Panc1 (cell line): Measurements from ENCODE around the gene RALGAPA1. TPM values are rescaled to one million over a fixed set of nuclear protein-coding genes. Genes with fewer than 3 reads are reported as not detected.

ENCODE experiments used
- ATAC-seq: fragments of 200-7000 bp; cut with Tn5 transposase; 2 replicates; pipeline ENCODE4 v1.9.1; 2020; ENCODE audit warnings: mild to moderate bottlenecking, moderate library complexity
- BruUV-seq: library from RNA; stranded (reverse); fragments of 400-500 nt; replicated peaks from 2 replicates; lab custom pipeline; 2021; lab: Mats Ljungman, UMichigan
- CTCF ChIA-PET: fragments of 300-600 bp; sonication (Branson Sonifier 250); formaldehyde crosslinking; loops from one replicate; lab custom pipeline; 2022; ENCODE audit warnings: antibody characterized with exemption; lab: Charles Lee
- POLR2A ChIA-PET: fragments of 300-600 bp; sonication (Branson Sonifier 250); formaldehyde crosslinking; loops from one replicate; lab custom pipeline; 2022; ENCODE audit warnings: antibody characterized with exemption; lab: Charles Lee
- DNase-seq: peaks from one replicate; pipeline ENCODE4 v3.0.0-alpha.2; 2010; ENCODE audit warnings: low read depth, low spot score
- H3K27ac ChIP-seq: 2 replicates; pipeline ENCODE4 v1.5.1; 2011; ENCODE audit warnings: mild to moderate bottlenecking, low read length, inconsistent platforms
- H3K27me3 ChIP-seq: fragments of 200-500 bp; sonication (Bioruptor generic); 2 replicates; pipeline ENCODE4 v1.6.0; 2014; ENCODE audit warnings: low read length, inconsistent platforms; ENCODE audit not compliant: control insufficient read depth, insufficient read depth
- H3K36me3 ChIP-seq: fragments of 200-500 bp; sonication (Bioruptor generic); 2 replicates; pipeline ENCODE4 v1.5.1; 2014; ENCODE audit warnings: inconsistent platforms, mild to moderate bottlenecking, low read length, moderate library complexity; ENCODE audit not compliant: control insufficient read depth, insufficient read depth
- H3K4me1 ChIP-seq: 2 replicates; pipeline ENCODE4 v1.5.1; 2011; ENCODE audit warnings: inconsistent platforms, mild to moderate bottlenecking, low read length, moderate library complexity; ENCODE audit not compliant: control insufficient read depth, insufficient read depth
- H3K4me3 ChIP-seq, 2 experiments: 2 replicates each; pipeline ENCODE4 v1.5.1; 2011 to 2012; ENCODE audit warnings: low read depth in 2 of 2, low read length in 2 of 2, mild to moderate bottlenecking in 2 of 2, inconsistent platforms in 1 of 2, moderate library complexity in 1 of 2
- H3K9me3 ChIP-seq: fragments of 200-500 bp; sonication (Bioruptor generic); 2 replicates; pipeline ENCODE4 v1.5.1; 2014; ENCODE audit warnings: low read depth, mild to moderate bottlenecking, inconsistent platforms, low read length, moderate library complexity; ENCODE audit not compliant: control insufficient read depth, insufficient read depth
- POLR2AphosphoS5 ChIP-seq: IDR thresholded peaks from 2 replicates; pipeline ENCODE4 v1.6.1; 2012; ENCODE audit warnings: mild to moderate bottlenecking, low read depth, low read length, moderate library complexity
- SIN3A ChIP-seq: IDR thresholded peaks from 2 replicates; pipeline ENCODE4 v1.6.1; 2012; ENCODE audit warnings: low read depth, mild to moderate bottlenecking, low read length, moderate library complexity, borderline replicate concordance; ENCODE audit not compliant: insufficient read depth
- TCF7L2 ChIP-seq: IDR thresholded peaks from 2 replicates; pipeline ENCODE4 v1.6.1; 2011; ENCODE audit warnings: mild to moderate bottlenecking, low read depth, low read length, inconsistent platforms
- in situ Hi-C: cut with HindIII; loops from 2 replicates; pipeline ENCODE4 v1.10.0; 2016; ENCODE audit warnings: low sequenced_read_pairs, low pct_unique_long_range_greater_than_20kb
- intact Hi-C: fragments of 100-400 bp; cut with micrococcal nuclease; formaldehyde crosslinking; loops from one replicate; pipeline ENCODE4 v1.10.0; 2022; ENCODE audit not compliant: unreplicated experiment
- total RNA-seq: library from RNA; stranded (reverse); gene quantifications from one replicate; pipeline ENCODE4 v1.2.1, GENCODE V29; 2021; ENCODE audit not compliant: unreplicated experiment
- TF ChIP-seq, protein P1 (sequence below): fragments of 450-650 bp; IDR thresholded peaks from 2 replicates; pipeline ENCODE4 v1.5.1; 2017; ENCODE audit warnings: mild to moderate bottlenecking
- TF ChIP-seq, protein P2 (sequence below), 2 experiments: IDR thresholded peaks; 2 replicates each; pipeline ENCODE4 v1.6.1; 2011 to 2012; ENCODE audit warnings: low read depth in 2 of 2, control low read depth in 1 of 2, low read length in 1 of 2, mild to moderate bottlenecking in 1 of 2, moderate library complexity in 1 of 2; ENCODE audit not compliant: insufficient read depth in 1 of 2

Gene RALGAPA1
- total RNA-seq, 1 experiment from 2014 or later = 31.5 TPM

DNA sequence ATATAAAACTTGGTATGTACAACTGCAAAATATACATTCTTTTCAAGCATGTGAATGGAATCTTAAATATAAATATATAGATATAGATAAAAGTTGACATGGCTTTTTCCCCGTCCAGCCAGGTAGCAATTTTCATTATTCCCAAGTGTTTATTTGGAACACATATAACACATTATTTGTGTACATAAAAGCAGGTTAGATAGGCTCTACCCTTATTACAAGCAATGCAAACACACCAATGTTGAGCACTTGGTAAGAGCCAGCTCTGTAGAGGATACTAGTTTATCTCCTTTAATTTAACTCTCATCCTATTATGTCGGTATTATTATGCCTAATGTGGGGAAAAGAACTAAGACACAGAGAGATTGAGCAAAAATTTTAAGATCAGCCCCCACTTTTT is 282.1 kb downstream of the RALGAPA1 start:
- no peak for TF ChIP-seq TCF7L2
- no peak for TF ChIP-seq SIN3A
- ChIA-PET CTCF (no interaction called here), POLR2A (interaction anchor here (0.6 kb wide), 1 partner anchor 14 kb away, joined by 4 read pairs; no protein-coding TSS in a partner anchor)
- peaks cover 10% of the 10 kb centered on the region for H3K27me3 ChIP-seq
- in situ Hi-C loops (no loop called here), intact Hi-C loops (no loop called here)
- BruUV-seq = no TSS peak
- no peak for DNase-seq
- ATAC-seq = no peak
- no peaks in the 10 kb centered on the region for H3K4me1 ChIP-seq
- no peak overlapping the region for H3K4me3 ChIP-seq
- no peaks in the 10 kb centered on the region for H3K36me3 ChIP-seq
- no peaks in the 10 kb centered on the region for H3K9me3 ChIP-seq
- no peak overlapping the region for H3K27ac ChIP-seq

DNA sequence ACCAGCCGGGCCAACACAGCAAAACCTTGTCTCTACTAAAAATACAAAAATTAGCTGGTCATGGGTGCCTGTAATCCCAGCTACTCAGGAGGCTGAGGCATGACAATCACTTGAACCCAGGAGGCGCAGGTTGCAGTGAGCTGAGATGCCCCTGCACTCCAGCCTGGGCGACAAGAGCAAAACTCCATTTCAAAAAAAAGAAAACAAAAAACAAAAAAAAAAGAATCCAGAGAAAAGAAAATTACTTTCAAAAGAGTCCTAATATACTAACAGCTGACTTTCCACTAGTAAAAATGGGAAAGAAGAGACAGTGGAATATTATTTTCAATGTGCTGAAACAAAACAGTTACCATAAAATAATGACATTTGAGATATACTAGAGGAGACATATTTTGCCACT is 283.4 kb downstream of the RALGAPA1 start:
- in situ Hi-C loops (no loop called here), intact Hi-C loops (no loop called here)
- ChIA-PET CTCF (no interaction called here), POLR2A (no interaction called here)
- TF ChIP-seq, protein P1, sequence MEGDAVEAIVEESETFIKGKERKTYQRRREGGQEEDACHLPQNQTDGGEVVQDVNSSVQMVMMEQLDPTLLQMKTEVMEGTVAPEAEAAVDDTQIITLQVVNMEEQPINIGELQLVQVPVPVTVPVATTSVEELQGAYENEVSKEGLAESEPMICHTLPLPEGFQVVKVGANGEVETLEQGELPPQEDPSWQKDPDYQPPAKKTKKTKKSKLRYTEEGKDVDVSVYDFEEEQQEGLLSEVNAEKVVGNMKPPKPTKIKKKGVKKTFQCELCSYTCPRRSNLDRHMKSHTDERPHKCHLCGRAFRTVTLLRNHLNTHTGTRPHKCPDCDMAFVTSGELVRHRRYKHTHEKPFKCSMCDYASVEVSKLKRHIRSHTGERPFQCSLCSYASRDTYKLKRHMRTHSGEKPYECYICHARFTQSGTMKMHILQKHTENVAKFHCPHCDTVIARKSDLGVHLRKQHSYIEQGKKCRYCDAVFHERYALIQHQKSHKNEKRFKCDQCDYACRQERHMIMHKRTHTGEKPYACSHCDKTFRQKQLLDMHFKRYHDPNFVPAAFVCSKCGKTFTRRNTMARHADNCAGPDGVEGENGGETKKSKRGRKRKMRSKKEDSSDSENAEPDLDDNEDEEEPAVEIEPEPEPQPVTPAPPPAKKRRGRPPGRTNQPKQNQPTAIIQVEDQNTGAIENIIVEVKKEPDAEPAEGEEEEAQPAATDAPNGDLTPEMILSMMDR = no peak
- TF ChIP-seq, protein P2, sequence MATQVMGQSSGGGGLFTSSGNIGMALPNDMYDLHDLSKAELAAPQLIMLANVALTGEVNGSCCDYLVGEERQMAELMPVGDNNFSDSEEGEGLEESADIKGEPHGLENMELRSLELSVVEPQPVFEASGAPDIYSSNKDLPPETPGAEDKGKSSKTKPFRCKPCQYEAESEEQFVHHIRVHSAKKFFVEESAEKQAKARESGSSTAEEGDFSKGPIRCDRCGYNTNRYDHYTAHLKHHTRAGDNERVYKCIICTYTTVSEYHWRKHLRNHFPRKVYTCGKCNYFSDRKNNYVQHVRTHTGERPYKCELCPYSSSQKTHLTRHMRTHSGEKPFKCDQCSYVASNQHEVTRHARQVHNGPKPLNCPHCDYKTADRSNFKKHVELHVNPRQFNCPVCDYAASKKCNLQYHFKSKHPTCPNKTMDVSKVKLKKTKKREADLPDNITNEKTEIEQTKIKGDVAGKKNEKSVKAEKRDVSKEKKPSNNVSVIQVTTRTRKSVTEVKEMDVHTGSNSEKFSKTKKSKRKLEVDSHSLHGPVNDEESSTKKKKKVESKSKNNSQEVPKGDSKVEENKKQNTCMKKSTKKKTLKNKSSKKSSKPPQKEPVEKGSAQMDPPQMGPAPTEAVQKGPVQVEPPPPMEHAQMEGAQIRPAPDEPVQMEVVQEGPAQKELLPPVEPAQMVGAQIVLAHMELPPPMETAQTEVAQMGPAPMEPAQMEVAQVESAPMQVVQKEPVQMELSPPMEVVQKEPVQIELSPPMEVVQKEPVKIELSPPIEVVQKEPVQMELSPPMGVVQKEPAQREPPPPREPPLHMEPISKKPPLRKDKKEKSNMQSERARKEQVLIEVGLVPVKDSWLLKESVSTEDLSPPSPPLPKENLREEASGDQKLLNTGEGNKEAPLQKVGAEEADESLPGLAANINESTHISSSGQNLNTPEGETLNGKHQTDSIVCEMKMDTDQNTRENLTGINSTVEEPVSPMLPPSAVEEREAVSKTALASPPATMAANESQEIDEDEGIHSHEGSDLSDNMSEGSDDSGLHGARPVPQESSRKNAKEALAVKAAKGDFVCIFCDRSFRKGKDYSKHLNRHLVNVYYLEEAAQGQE (IDR thresholded peaks at IDR 0.05; ENCODE audit: insufficient read depth in 1 of 2, low read depth in 2 of 2, low read length in 1 of 2) = no peak
- TF ChIP-seq TCF7L2 (no peak), SIN3A (no peak), POLR2AphosphoS5 (no peak)
- no peak overlapping the region for H3K4me3 ChIP-seq
- no peaks in the 10 kb centered on the region for H3K4me1 ChIP-seq
- H3K27me3 ChIP-seq = no peaks in the 10 kb centered on the region
- ATAC-seq = no peak
- H3K27ac ChIP-seq = no peak overlapping the region
- no peaks in the 10 kb centered on the region for H3K36me3 ChIP-seq
- no TSS peak for BruUV-seq
- no peak for DNase-seq
- H3K9me3 ChIP-seq = no peaks in the 10 kb centered on the region

DNA sequence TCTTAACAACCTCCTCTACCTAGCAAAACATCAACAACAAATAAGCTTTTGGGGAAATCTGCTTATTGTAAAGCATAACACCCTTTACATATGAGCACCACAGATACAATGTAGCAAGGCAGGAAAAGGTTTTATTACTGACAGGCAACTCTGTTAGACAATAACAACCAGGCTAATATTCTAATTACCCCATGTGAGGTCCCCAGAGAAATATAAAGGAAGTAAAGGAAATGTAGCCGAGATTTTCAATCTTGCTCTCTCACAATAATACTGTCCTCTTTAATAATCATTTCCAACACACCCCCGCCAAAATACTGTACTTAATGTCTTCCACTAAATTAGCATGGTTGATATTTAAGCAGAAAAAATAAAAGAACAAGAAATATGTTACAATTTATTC is 289.1 kb downstream of the RALGAPA1 start:
- BruUV-seq = no TSS peak
- no peaks in the 10 kb centered on the region for H3K36me3 ChIP-seq
- ChIA-PET POLR2A (no interaction called here), CTCF (no interaction called here)
- no peaks in the 10 kb centered on the region; the same call in 1 of the 2 replicates for H3K27me3 ChIP-seq
- DNase-seq = no peak
- no peak for TF ChIP-seq TCF7L2
- no peak for TF ChIP-seq SIN3A
- TF ChIP-seq, protein P1 = no peak
- TF ChIP-seq POLR2AphosphoS5 = no peak
- TF ChIP-seq, protein P2 (IDR thresholded peaks at IDR 0.05; ENCODE audit: insufficient read depth in 1 of 2, low read depth in 2 of 2, low read length in 1 of 2) = no peak
- H3K4me1 ChIP-seq = no peaks in the 10 kb centered on the region
- in situ Hi-C loops = no loop called here
- no peaks in the 10 kb centered on the region for H3K9me3 ChIP-seq
- intact Hi-C loops = no loop called here
- ATAC-seq = no peak
- H3K27ac ChIP-seq = no peak overlapping the region
- H3K4me3 ChIP-seq = no peak overlapping the region
